ENCODE data around the gene BTG2.

DNA sequence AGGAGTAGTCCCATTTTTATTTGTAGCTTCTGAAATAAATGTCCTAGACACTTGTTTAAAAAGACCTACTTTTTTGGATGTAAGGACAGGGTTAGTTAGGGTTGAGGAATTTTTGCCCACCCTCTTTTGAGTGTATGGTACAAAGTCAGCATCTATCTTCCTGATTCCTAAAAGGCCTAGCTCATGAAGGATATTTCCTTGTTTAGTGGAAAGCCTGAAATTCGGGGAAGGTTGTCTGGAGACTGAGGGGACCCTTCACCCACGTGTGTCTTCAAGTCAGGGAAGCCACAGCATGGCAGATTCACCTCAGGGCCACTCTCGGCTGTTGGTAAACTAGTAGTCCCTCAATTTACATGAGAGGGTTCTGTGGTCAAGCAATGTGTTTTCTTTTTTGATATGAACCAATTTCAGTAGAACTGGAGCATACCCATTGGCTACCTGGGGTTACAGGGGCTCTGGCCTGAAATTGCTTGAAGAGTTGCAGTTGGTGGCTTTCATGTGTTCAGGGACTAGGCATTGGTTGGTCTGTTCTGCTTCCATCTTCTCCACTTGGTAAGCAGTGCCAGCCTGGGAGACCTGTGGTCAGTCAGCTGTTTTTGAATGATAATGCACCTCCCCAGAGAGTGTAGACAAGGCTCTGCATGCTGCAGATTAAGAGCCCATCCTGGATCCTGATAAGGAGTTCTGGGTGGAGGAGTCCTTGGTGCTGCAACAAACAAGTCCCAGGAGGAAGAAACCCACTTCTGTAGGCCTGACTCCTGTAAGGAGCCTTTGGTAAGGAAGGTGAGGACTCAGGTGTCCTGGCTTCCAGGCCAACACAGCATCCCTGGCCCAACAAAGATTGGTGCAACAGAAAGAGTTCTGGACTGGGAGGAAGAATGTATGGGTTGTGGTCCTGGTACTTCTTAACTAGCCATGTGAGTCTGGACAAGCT is 6.3 kb downstream of the BTG2 start:
- no peak for TF ChIP-seq POLR2A (IDR thresholded peaks at IDR 0.05; ENCODE audit: low read depth, low read length)
- no peak for TF ChIP-seq POLR2AphosphoS5 (IDR thresholded peaks at IDR 0.05; ENCODE audit: low read depth, low read length)

Measured in GM12892 (cell line).